Endometrium (tissue), 2 donors: ENCODE results near the gene GUCA2B.

Experiments used
- FAIRE-seq: peaks from 2 replicates; lab custom pipeline; 2012; peaks lifted over from hg19 to GRCh38; lab: Jason Lieb, UNC
- donor health status: control.
- donor health status: control.

Gene GUCA2B

DNA sequence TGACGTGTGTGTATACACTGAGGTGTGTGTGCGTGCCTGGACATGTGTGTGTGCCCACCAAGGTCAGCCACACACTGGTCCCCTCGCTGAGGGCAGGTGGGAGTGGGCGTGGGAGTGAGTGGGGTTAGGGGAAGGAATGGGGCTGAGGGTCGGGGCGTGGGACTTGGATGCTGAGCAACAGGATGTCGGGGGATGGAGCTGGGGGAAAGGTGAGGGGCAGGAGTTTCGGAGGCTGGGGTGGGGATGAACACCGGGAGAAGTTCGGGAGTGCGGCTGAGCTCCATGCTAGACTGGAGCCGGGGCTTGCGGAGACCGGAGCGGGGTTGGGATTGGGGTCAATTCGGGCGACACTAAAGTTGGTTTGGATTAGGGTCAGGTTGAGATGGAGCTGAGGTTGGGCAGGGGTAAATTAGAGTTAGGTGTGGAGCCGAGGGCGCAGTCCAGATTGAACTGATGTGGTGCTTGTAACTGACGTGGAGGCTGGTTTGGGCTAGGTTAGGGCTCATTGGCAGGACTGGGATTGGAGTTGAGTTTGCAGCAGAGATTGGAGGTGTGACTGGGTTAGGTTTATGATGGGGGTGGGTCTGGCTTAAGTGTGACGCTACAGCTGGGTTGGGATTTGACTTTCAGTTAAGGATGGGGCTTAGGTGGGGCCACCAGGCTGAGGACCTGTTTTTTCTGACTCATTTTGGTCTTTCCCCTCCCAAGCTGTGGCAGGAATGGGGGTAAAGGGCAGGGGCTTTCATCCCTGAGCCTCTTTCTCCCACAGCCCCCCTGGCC is 14.6 kb downstream of the GUCA2B start:
- FAIRE-seq, result no peak

DNA sequence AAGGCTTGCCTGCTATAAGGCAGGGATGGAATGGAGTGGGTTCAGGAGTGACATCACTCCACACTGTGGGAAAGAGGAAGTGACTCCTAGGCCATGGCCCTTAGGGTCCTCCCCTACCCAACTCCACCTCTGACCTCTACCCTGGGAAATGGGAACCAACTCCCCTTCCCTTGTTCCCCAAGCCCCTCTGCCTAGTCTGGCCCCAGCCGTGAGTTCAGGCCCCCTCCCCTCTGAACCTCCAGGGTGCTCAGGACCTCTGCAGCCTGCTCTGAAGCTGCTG is 15.1 kb downstream of the GUCA2B start:
- FAIRE-seq, result no peak

DNA sequence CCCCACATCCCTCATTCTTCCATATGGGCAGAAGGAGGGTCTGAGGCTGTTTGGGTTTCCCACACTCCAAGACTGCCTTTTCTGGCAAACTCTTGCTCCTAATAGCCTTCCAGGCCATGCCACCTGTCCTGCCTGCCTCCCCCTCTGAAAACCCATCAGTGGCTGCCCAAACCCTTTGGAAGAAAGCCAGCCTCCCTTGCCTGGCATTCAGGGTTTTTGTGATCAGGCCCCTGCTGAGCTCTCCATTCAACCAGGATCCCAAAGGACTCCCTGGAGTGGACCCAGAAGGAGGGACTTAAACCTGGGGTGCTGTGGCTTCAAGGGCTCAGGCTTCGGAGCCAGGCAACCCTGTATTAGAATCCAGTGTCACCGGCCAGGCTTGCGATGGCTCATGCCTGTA is 15.6 kb downstream of the GUCA2B start:
- no peak for FAIRE-seq

DNA sequence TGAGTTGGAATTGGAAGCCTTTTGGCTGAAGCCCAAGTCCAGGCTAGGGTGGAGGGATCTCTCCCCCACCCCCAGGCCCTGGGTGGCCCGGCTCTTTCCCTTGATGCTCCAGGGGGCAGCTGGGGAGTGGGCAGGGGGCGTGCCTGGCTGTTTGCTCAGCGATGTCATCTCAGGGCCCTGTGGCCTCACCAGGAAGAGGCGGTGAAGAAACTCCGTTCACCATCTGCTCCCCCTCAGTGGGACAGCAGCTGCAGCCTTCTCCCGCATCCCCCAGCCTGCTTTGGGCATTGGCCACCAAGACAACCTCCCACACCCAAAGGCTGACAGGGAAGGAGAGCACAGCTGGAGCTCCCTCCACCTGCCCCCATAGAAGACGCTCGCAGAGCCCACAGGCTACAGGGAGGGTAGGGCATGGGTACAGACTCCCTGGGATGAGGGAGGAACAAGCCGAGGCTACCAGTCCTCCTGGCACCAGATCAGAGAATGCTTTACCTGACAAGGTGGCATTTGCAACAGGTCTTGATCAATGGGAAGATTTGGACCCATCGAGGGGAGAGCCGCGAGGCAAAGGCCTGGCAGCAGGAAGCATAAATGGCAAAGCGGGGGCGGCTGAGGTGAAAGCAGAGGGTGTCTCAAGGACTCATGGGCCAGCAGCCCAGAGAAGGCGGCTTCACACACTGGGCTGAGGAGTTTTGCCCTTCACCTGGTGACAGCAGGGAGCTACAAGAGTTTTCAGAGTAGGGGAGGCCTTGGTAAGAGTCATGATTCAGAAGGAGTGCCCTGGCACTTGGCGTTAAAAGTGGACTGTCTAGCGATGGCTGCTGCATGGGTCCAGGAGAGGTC is 17.8 kb downstream of the GUCA2B start:
- no peak for FAIRE-seq

DNA sequence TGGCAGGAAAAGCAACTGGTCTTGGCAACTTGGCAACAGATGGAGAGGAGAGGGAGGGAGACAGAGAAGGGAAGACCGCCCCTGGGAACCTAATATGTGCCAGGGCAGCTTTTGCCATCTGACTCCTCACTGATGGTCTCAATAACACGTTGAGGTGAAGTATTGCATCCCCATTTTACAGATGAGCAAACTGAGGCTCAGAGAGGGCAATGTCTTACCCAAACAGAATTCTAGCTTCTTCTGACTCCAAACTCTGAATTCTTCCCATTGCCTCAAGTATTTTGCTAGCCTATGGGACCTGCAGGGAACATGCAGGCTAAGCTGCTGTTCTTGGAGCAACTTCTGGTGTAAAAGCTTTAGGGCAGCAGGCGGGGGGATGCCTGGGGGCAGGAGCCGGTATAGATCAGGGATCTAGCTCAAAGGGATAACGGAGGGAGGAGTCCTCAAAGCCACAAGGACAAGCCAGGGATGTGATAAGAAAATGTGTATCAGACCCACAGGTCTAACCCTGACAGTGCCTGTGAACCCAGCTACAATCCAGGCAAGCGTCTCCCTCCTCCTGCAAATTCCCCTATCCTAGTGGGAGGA is 18.6 kb downstream of the GUCA2B start:
- FAIRE-seq, result no peak

DNA sequence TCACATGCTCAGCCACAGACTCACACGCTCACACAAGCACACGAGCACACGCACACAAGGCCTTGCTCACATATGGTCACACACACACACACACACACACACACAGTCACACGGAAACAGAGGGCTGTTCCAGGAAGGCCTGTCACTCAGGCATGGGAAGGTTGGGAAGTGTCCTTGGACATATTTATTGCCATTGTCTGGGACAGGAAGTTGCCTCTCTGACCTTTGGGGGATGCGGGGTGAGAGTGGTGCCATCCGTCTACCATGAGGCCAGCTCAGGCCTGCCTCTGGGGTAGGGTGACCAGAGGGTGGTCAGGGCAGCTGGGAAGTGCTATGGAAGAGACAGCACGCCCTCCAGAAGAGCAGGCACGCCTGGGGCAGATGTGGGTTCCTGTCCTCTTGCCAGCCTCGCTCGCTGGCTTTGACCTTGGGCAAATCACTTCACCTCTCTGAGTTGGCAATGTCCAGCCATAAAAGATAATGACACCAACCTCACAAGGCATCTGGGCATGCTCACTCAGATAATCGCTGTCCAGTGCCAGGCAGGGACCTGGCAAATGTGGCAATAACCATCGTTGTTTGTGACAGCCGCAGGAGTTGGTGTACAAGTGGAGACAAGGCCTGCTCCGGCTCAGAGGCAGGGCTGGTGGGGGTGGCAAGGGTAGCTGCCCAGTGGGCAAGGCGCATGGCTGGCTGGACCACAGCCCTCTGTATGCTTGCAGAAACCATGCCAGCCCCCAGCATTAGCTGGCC is 19.3 kb downstream of the GUCA2B start:
- no peak for FAIRE-seq

DNA sequence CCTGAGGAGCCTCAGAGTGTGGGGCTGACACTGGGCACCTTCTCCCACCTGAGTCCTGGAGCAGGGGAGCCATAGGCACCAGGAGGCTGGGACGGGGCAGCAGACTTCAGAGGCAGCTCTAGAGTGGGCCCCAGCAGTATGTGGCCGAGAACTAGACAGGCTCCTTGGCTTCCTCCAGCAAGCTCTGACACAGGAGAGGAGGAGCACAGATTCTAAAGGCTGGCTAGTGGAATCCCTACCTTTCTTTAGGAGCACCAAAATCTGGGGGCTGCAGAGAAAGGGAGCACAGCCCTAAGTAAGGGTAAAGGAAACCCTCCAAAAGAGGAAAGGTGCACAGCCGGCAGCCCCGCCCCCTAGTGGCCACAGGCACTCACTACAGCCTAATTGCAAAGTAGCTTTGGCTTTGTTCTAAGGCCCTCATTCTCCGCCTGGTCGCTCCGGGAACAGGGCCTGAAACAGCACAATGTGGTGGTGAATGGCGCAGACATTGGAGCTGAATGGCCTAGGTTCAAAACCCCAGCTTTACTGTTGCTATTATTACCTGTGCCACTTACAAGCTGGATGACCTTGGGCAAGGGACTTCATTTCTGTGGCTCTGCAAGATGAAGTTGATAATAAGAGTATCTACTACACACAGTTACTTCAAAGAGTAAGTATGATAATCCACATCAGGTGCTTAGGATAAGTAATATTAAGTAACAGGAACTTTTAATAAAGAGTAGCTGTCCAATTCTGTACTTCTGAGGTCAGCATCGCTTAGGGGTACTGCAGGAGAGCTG is 20.1 kb downstream of the GUCA2B start:
- FAIRE-seq, result no peak

DNA sequence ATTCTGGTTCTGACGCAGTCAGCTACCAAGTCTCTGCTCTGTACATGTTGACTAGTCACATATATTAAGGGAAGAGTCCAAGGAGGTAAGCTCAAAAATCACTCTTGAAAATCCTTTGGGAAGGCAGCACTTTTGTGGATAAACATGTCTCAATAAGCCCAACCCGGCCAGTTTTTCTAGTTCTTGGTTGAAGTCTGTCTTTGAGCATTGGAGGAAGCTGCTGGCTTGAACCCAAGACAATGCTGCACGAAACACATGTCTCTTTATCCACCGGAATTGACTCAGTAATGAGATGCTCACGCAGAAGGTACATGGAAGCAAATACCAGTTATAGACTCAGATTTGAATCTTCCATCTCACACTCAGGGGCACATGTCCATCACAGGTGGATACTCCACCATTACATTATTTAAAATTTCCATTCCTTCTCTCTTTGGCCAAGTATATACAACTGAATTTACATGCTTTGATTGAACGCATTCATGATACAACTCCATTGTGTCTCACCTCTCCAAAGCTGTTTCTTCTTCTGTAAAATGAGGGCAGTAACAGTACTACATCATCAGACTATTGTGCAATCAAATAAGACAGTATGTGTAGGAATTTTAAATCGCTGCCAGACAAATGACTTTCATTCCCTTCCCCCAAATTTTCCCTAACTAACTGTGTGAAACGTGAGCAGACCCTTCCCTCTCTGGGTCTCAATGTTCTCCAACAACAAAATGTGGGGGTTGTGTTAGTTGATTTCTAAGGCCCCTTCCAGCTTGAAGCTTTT is 20.9 kb downstream of the GUCA2B start:
- FAIRE-seq, result no peak

DNA sequence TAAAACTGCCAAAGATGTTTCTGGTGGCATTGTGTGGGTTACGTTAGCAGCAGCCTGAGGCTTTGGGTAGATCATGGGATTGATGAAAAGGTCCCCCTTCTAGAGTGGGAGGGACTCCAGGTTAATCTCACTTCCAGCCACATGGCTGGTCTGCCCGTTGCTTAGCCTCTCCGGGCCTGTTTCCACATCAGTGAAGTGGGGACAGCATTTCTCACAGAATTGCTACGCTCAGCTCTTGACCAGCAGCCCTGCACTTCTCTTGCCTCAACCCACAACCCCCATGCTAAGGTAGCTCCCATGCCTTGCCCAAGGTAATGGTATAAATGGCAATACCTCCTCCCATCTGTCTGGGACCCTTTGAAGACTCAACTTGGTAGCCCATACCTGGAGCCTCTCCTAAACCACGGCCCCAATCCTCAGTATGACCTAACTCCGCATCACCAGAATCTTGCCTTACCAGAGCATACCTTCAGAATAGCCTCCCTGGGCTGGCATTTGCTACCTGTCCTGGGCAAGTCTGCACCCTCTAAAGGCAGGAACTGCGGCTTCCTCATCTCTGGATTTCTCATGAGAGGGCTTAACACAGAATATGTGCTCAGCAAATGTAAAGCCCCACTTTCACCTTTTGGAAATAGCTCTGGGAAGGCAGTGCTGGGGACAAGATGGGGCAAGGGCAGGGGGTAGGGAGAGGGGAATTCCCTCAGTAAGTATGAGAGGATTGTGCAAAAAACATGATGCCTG is 22.3 kb downstream of the GUCA2B start:
- no peak for FAIRE-seq

DNA sequence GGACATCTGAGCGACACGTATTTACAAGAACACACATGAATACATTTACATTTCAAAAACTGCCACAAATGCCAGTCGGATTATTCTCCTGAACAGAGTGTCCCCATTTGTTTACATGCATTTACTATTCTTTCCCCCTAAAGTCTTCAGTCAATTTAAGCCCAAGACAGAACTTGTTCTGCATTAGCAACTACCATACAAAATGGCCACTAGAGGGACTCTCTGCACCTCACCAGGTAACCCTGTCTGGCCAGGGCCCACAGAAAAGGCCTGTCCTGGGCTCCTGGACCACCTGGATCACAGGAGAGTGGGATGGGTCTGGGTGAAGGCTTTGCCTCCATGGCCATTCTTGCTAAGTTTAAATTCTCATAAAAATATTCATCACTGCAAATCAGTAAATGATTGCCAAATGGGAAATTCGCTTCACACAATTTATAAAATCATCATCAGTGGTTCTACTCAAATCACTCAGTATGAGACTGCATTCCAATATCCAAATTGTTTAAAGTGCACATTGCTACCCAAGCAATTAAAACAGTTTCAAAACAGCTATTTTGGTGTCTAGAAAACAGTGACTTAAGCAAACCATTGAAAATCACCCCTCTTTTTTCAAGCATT is 23.8 kb downstream of the GUCA2B start:
- FAIRE-seq, result no peak

DNA sequence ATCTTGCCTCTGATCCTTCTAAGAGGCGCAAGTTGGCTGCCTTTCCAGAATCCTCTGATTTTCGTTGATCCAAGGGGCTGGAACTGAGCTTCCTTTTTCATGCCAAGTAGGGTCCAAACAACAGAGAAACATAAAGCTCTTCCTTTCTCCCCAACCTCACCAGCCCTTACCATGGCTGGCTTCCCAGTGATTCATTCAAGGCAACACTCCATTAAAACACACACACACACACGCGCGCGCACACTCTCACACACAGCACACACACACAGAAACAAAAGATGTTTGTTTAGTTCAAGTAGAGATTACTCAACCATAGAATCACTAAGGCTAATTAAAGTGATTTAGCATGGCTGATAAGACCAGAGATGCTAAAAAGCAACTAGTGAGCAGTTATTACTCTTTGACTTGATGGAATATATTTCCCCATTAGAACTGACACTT is 24.4 kb downstream of the GUCA2B start:
- FAIRE-seq, result no peak

DNA sequence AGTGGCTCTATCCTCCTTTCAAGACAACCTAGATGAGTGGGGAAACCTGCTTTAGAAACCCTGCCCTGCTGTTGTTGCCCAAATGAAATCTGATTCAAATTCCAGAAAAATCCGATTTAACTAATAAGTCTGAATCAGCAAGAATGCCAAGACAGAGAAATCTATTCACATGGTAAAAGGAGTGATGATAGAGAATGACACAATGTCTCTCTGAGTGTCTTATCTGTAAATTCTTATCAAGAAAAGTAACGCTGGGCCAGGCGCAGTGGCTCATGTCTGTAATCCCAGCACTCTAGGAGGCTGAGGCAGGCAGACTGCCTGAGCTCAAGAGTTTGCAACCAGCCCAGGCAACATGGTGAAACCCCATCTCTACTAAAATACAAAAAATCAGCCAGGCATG is 25.0 kb downstream of the GUCA2B start:
- FAIRE-seq, result no peak

DNA sequence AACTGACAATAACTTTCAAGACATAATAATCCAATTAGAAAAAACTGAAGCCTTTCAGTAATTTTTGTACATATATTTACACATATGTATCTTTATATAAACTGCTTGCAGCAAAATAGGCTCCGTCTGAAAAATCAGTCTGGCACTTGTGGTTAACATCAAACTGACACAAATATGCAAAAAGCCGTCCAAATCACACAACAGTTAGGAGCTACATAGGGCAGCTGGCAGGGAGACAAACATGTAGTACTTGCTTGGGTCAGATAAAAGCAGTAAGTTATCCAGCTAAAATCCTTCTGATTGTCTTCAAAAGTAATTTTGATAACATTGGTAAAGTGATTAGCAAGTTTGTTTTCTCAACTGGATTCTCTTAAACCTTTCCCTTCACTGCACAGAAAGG is 26.1 kb downstream of the GUCA2B start:
- FAIRE-seq, result no peak

DNA sequence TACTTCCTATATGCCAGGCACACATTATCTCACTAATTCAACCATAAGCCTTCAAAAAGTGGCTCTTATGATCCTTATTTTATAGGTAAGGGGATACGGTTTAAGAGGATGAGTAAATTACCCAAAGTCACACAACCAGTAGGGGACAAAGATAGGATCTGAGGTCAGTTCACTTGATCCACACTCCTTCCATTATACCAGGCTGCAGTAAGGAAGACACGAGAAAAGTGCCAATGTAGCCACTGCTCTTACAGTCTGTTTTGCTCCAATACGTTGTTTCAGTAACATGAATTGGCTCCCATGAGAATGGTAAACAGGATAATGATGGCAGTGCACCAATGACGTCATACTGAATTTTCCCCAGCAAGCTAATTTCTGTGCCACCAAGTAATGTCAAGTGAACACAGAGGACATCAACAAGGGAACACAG is 26.7 kb downstream of the GUCA2B start:
- no peak for FAIRE-seq

DNA sequence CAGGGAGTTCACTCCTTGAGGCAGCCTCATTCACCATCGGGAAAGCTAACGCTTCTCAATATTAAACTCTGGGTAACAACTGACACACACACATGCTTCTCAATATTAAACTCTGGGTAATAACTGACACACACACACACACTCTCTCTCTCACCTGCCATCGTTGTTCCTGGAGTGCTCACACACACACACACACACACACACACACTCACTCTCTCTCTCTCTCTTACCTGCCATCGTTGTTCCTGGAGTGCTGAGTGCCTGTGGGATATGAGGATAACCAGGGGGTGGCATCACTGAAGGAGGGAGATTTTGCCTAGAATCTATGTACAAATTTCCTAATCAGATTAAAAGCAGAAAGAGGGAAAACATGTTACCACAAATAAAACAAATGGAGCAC is 28.5 kb downstream of the GUCA2B start:
- FAIRE-seq, result no peak

DNA sequence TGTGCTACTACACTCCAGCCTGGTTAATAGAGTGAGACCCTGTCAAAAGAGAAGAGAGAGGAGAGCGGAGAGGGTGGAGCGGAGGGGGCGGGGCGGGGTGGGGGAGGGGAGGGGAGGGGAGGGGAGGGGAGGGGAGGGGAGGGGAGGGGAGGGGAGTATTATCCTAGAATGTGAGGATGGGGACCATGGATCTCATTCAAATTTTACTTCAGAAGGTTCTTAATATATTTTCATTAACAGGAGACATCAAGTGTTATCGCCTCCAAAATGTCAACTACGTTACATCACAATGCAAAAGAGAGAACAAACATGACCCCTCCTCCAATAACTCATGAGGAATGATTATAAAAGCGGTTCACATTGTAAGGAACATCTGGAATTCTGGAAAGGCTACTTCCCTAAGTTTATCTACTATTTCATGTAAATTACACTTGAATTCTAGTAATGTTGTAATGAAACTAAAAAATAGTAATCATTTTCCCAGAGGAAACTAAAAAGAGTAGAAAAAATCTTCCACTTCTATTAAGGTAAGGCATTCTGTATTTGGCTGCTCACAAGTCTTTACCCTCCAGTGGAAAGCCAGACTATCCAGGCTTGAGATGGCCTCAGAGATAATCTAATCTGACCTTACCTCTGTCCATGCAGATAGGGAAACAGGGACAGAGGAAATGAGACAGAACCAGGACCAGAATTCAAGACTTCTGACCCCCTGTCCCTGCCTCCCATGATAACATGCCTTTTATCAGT is 30.2 kb downstream of the GUCA2B start:
- FAIRE-seq, result no peak

DNA sequence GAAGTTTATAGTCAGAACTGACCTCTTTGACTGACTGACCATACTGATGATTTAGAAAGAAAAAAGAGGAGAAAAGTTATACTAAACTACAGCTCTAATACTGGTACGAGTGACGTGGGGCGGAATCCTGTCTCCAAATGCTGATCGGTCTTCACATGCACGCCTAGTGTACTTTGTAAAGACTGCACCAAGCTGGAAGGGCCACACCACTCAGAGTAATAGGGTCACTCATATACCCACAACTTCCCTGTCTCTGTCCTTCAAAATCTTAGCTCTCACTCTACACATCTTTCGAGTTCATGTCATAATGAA is 30.7 kb downstream of the GUCA2B start:
- no peak for FAIRE-seq

DNA sequence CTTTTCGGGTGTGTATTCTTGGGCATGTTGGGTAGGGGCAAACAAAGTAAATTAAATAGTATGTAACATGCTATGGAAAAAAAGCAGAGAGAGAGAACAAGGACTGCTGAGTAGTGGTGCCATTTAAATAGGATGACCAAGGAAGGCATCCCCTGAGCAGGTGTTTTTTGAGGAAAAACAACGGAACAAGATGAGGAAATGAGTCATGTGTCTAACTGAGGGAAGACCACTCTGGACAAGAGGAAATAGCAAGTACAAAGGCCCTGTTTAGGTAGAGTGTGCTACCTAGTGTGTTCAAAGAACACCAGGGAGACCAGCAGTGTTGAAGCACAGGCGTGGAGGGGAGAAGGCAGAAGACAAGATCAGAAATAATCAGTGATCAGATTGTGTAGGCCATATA is 31.4 kb downstream of the GUCA2B start:
- no peak for FAIRE-seq

DNA sequence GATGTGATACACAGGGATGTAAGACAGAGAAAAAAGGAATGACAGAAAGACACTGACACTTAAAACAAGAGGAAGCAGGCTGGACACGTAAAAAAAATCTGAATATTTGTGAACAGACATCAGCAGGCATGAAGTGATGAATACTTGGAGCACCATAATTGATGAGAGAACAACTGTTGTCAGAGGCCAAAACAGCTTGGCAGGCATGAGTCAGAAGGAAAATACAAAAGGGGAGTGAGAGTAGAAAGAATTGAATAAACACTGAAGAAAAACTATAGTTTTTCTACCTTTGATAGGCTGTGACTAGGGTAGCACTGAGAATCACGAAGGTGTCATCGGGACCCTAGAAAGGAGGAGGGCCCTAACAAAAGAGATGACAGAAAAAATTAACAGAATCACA is 32.9 kb downstream of the GUCA2B start:
- no peak for FAIRE-seq
